ENCODE measurements around the gene OSGIN1. TPM values are rescaled to one million over a fixed set of nuclear protein-coding genes. Genes with fewer than 3 reads are reported as not detected.
A peak's percentile ranks its signal among the peaks of the same experiment; 100 is the strongest.

The OSGIN1 gene
- polyA plus RNA-seq, 3 donors: 1.8 to 4.0 (median 2.0) TPM

DNA sequence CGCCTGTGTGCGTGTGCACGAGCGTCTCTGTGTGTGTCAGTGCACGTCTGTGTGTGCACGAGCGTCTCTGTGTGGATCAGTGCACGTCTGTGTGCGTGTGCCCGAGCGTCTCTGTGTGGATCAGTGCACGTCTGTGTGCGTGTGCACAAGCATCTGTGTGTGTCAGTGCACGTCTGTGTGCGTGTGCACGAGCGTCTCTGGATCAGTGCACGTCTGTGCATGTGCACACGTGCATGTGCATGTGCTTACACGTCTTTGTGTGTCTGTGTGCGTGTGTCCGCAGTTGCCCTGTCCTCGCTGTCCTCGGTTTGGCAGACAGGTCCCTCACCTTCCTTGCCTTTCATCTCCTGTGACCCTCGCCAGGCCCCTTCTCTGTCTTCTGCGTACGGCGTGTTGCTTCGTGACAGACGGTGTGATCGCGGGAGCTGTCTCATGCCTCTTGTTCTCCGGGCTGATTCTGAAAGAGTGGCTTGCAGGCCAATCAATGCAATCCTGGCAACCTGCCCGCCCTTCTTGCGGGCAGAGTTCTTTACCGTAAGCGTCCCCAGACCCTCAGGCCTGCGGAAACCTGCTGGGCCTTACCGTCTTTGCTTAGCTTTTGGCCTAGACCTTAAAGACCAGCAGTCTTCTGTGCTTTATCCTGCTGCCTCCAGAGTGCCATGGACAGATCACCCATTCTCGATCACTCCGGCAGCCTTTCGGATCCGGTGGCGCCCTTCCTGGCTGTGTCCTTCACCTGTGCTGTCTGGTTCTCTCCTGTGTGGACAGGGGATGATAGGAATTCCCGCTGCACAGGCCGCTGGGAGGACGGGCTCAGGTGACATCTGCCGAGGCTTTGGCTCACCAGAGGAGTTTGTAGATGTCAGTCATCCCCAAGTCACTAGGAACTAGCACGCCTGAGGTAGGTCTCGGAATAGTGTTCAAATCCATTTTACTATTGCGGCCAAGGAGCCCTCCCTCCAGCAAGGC lies 35.6 kb upstream of the OSGIN1 start:
- Histone ChIP-seq H3K36me3 (replicated peaks in 1 of 2; ENCODE audit: control insufficient read depth in 1 of 2, insufficient read depth in 2 of 2, low read length in 2 of 2) (peaks cover 70 to 87% of the 10 kb centered on the region in 2 donors), H3K9ac (ENCODE audit: insufficient read depth, low read length, poor library complexity, severe bottlenecking) (no peak overlapping the region), H3K4me2 (replicated peaks; ENCODE audit: extremely low read depth, low read length, poor library complexity, severe bottlenecking) (no peak overlapping the region), H3K4me3 (replicated peaks in 1 of 3; ENCODE audit: low read depth in 2 of 3, low read length in 3 of 3) (no peak overlapping the region), H2AFZ (ENCODE audit: insufficient read depth, low read depth, low read length, poor library complexity, severe bottlenecking) (no peak overlapping the region), H3K27ac (ENCODE audit: low read depth in 1 of 2, low read length in 2 of 2) (no peak overlapping the region), H4K20me1 (ENCODE audit: insufficient read depth, low read length) (peaks cover 4% of the 10 kb centered on the region), H3K4me1 (ENCODE audit: control insufficient read depth in 1 of 2, insufficient read depth in 2 of 2, low read length in 2 of 2) (no peaks in the 10 kb centered on the region), H3K27me3 (ENCODE audit: control insufficient read depth in 2 of 2, insufficient read depth in 2 of 2, low read length in 2 of 2) (no peaks in the 10 kb centered on the region), H3K9me3 (replicated peaks in 1 of 2; ENCODE audit: control insufficient read depth in 1 of 2, insufficient read depth in 1 of 2, low read length in 2 of 2) (no peaks in the 10 kb centered on the region), H3K79me2 (ENCODE audit: insufficient read depth, low read length) (no peaks in the 10 kb centered on the region)
- H3K4me1 Mint-ChIP-seq: no peaks in the 10 kb centered on the region
- intact Hi-C loops (cut with micrococcal nuclease): no loop called here
- H3K27me3 Mint-ChIP-seq (ENCODE audit: low read depth in 3 of 3): no peaks in the 10 kb centered on the region
- no peak for DNase-seq
- H3K9me3 Mint-ChIP-seq: peaks cover 0 to 5% (median 2%) of the 10 kb centered on the region in 7 donors
- H3K4me3 Mint-ChIP-seq: no peak overlapping the region
- peaks cover 77 to 90% of the 10 kb centered on the region in 2 donors for H3K36me3 Mint-ChIP-seq
- WGBS (ENCODE audit: insufficient coverage): 97% methylated on average over 51 of the region's 51 CpGs
- no peak for TF ChIP-seq CTCF (IDR thresholded peaks at IDR 0.05)
- peak overlapping the region in 2 of 7 donors; percentile 6 to 69 for H3K27ac Mint-ChIP-seq

- Histone ChIP-seq H3K27me3 (ENCODE audit: control insufficient read depth in 2 of 2, insufficient read depth in 2 of 2, low read length in 2 of 2) (no peaks in the 10 kb centered on the region), H3K9me3 (replicated peaks in 1 of 2; ENCODE audit: control insufficient read depth in 1 of 2, insufficient read depth in 1 of 2, low read length in 2 of 2) (no peaks in the 10 kb centered on the region), H3K9ac (ENCODE audit: insufficient read depth, low read length, poor library complexity, severe bottlenecking) (no peak overlapping the region), H3K4me2 (replicated peaks; ENCODE audit: extremely low read depth, low read length, poor library complexity, severe bottlenecking) (no peak overlapping the region), H3K4me3 (replicated peaks in 1 of 3; ENCODE audit: low read depth in 2 of 3, low read length in 3 of 3) (no peak overlapping the region), H4K20me1 (ENCODE audit: insufficient read depth, low read length) (no peaks in the 10 kb centered on the region), H3K27ac (ENCODE audit: low read depth in 1 of 2, low read length in 2 of 2) (no peak overlapping the region), H3K4me1 (ENCODE audit: control insufficient read depth in 1 of 2, insufficient read depth in 2 of 2, low read length in 2 of 2) (no peaks in the 10 kb centered on the region), H2AFZ (ENCODE audit: insufficient read depth, low read depth, low read length, poor library complexity, severe bottlenecking) (no peak overlapping the region), H3K36me3 (replicated peaks in 1 of 2; ENCODE audit: control insufficient read depth in 1 of 2, insufficient read depth in 2 of 2, low read length in 2 of 2) (peaks cover 38 to 70% of the 10 kb centered on the region in 2 donors), H3K79me2 (ENCODE audit: insufficient read depth, low read length) (no peaks in the 10 kb centered on the region)
- DNase-seq: no peak
- no peaks in the 10 kb centered on the region for H3K4me1 Mint-ChIP-seq
- peaks cover 0 to 4% (median 2%) of the 10 kb centered on the region in 7 donors for H3K9me3 Mint-ChIP-seq
- H3K36me3 Mint-ChIP-seq: peaks cover 55 to 73% of the 10 kb centered on the region in 2 donors
- WGBS (ENCODE audit: insufficient coverage): 95% methylated on average over 1 of the region's 2 CpGs
- H3K27me3 Mint-ChIP-seq (ENCODE audit: low read depth in 3 of 3): no peaks in the 10 kb centered on the region
- H3K27ac Mint-ChIP-seq: peak overlapping the region in 1 of 7 donors; percentile 4
- TF ChIP-seq CTCF (IDR thresholded peaks at IDR 0.05): no peak
- H3K4me3 Mint-ChIP-seq: no peak overlapping the region
- intact Hi-C loops (cut with micrococcal nuclease): no loop called here
Measured at GRCh38 chr16:83920894-83921491, 32.0 kb upstream of the OSGIN1 start.

All from CD14-positive monocyte (primary cell).